GM12878 (cell line): ENCODE measurements around the gene NTRK1. TPM values are rescaled to one million over a fixed set of nuclear protein-coding genes. Genes with fewer than 3 reads are reported as not detected.

Experiments
- ATAC-seq: fragments of 200-7000 bp; cut with Tn5 transposase; 3 replicates; pipeline ENCODE4 v1.9.1; 2020; ENCODE audit warnings: mild to moderate bottlenecking, moderate library complexity
- BruUV-seq: library from RNA; stranded (reverse); fragments of 400-500 nt; replicated peaks from 2 replicates; lab custom pipeline; 2021; lab: Mats Ljungman, UMichigan
- CTCF ChIA-PET: fragments of 300-600 bp; sonication (Branson Sonifier 250); formaldehyde crosslinking; extraction: SDS; loops from one replicate; lab custom pipeline; 2021; ENCODE audit warnings: inconsistent platforms; lab: Yijun Ruan, JAX
- POLR2A ChIA-PET: fragments of 350-600 bp; formaldehyde crosslinking; extraction: SDS; loops from one replicate; lab custom pipeline; 2021; ENCODE audit warnings: inconsistent platforms; lab: Charles Lee
- RAD21 ChIA-PET: fragments of 300-600 bp; sonication (Branson Sonifier 250); formaldehyde crosslinking; loops from one replicate; lab custom pipeline; 2023; ENCODE audit warnings: antibody characterized with exemption; ENCODE audit not compliant: unreplicated experiment; lab: Charles Lee
- SMC1A ChIA-PET: fragments of 300-600 bp; sonication (Branson Sonifier 250); formaldehyde crosslinking; loops from one replicate; lab custom pipeline; 2023; ENCODE audit not compliant: unreplicated experiment, uncharacterized antibody; lab: Charles Lee
- DNase-seq: peaks from one replicate; pipeline ENCODE4 v3.0.0-alpha.2; 2011; ENCODE audit warnings: low read depth, low spot score
- FAIRE-seq: peaks from 3 replicates; lab custom pipeline; 2011; peaks lifted over from hg19 to GRCh38; lab: Jason Lieb, UNC
- H2AFZ ChIP-seq: 2 replicates; pipeline ENCODE4 v1.6.0; 2011; ENCODE audit warnings: low read depth, low read length, control low read depth; ENCODE audit not compliant: control insufficient read depth
- H3K27ac ChIP-seq: 2 replicates; pipeline ENCODE4 v1.5.1; 2011; ENCODE audit warnings: control low read depth; ENCODE audit not compliant: control insufficient read depth, insufficient read depth
- H3K27me3 ChIP-seq, 2 experiments: replicated peaks in 1 of 2; 2 replicates each; pipeline versions ENCODE4 v1.6.0 to v1.6.1; 2011; ENCODE audit warnings: low read length in 1 of 2; ENCODE audit not compliant: control insufficient read depth in 2 of 2, insufficient read depth in 2 of 2
- H3K36me3 ChIP-seq, 2 experiments: 2 replicates each; pipeline ENCODE4 v1.5.1; 2011; ENCODE audit warnings: low read length in 1 of 2; ENCODE audit not compliant: control insufficient read depth in 2 of 2, insufficient read depth in 2 of 2
- H3K4me1 ChIP-seq: 2 replicates; pipeline ENCODE4 v1.6.1; 2011; ENCODE audit warnings: mild to moderate bottlenecking, low read length, moderate library complexity, mixed read lengths; ENCODE audit not compliant: control insufficient read depth, insufficient read depth
- H3K4me2 ChIP-seq: 2 replicates; pipeline ENCODE4 v1.6.0; 2011; ENCODE audit warnings: control low read depth; ENCODE audit not compliant: control insufficient read depth, insufficient read depth
- H3K4me3 ChIP-seq: fragments of 200-600 bp; sonication (generic); 2 replicates; pipeline ENCODE4 v1.5.1; 2016
- H3K79me2 ChIP-seq: 2 replicates; pipeline ENCODE4 v1.6.0; 2011; ENCODE audit warnings: low read length; ENCODE audit not compliant: control insufficient read depth, insufficient read depth
- H3K9ac ChIP-seq: 2 replicates; pipeline ENCODE4 v1.8.0; 2011; ENCODE audit warnings: low read length, control low read depth, mixed read lengths; ENCODE audit not compliant: control insufficient read depth, insufficient read depth
- H3K9me3 ChIP-seq: replicated peaks from 3 replicates; pipeline ENCODE4 v1.5.1; 2011; ENCODE audit warnings: mild to moderate bottlenecking, low read length; ENCODE audit not compliant: control insufficient read depth, insufficient read depth
- H4K20me1 ChIP-seq: 2 replicates; pipeline ENCODE4 v1.6.0; 2011; ENCODE audit not compliant: control insufficient read depth, insufficient read depth
- NR2C1 ChIP-seq: fragments of 450-650 bp; IDR thresholded peaks from 2 replicates; pipeline ENCODE4 v1.6.1; 2017; ENCODE audit warnings: antibody characterized with exemption, mild to moderate bottlenecking, moderate library complexity
- ZBTB11 ChIP-seq: fragments of 450-650 bp; formaldehyde crosslinking; IDR thresholded peaks from 2 replicates; pipeline ENCODE4 v1.5.0; 2022; ENCODE audit warnings: mild to moderate bottlenecking, missing genetic modification characterization
- WGBS: methylation state at CpG from one replicate; pipeline ENCODE4 v1.1.6; 2016; ENCODE audit warnings: low lambda C conversion rate; ENCODE audit not compliant: insufficient replicate concordance, insufficient coverage; ENCODE audit errors: missing lambda C conversion rate; 5-methylcytosine and 5-hydroxymethylcytosine counted together
- in situ Hi-C: fragments of 300-500 bp; cut with MboI; formaldehyde crosslinking; loops from 9 replicates; pipeline ENCODE4 v1.14.3; 2018; ENCODE audit warnings: mixed read lengths
- intact Hi-C: fragments of 100-400 bp; cut with micrococcal nuclease; formaldehyde crosslinking; loops from one replicate; pipeline ENCODE4 v1.14.2; 2022; ENCODE audit not compliant: unreplicated experiment
- polyA plus RNA-seq, 11 experiments: library from polyadenylated mRNA; depleted of rRNA in 4 of 11; unstranded in 6 of 11; stranded (reverse) in 5 of 11; fragments of >200 nt; fragmentation: Nextera tagmentation in 4 of 11; fragmentation: Illumina TruSeq in 1 of 11; extraction: Ambion mirVana in 4 of 11; extraction: Trizol in 1 of 11; gene quantifications; 1 replicate in 1 of 11; 2 replicates in 10 of 11; pipeline versions ENCODE4 v1.2.1 to v1.2.3, GENCODE V29; 2011 to 2016; ENCODE audit warnings: inconsistent platforms in 2 of 11, missing spikeins in 2 of 11, low read depth in 1 of 11
- total RNA-seq, 4 experiments: library from RNA; depleted of rRNA in 3 of 4; stranded (reverse); fragments of >200 nt in 3 of 4; fragmentation: Illumina TruSeq in 1 of 4; extraction: Trizol in 1 of 4; gene quantifications; 2 replicates each; pipeline versions ENCODE4 v1.2.1 to v1.2.3, GENCODE V29; 2013 to 2021

NTRK1 gene
- total and polyA plus RNA-seq, 10 of the 15 experiments (the other 5 are each of a cell fraction or from before 2014, with no cell fraction given) = 0.10 to 0.56 (median 0.40) TPM; not detected in 7

GRCh38 chr1:156925154-156926010 lies 64.7 kb downstream of the NTRK1 start:
- CTCF ChIA-PET = interaction anchor here (0.6 to 1.6 kb wide), 4 partner anchors 8 to 145 kb away, joined by 3 to 4 read pairs (median 3); no protein-coding TSS in a partner anchor
- POLR2A ChIA-PET = no interaction called here
- intact Hi-C loops = no loop called here
- Histone ChIP-seq H3K9me3 (no peaks in the 10 kb centered on the region), H3K4me1 (no peaks in the 10 kb centered on the region), H3K36me3 (no peaks in the 10 kb centered on the region), H3K9ac (no peak overlapping the region), H4K20me1 (no peaks in the 10 kb centered on the region), H3K27ac (no peak overlapping the region), H3K27me3 (peaks cover 22 to 29% of the 10 kb centered on the region in 2 experiments), H3K4me2 (no peak overlapping the region), H3K79me2 (no peaks in the 10 kb centered on the region), H3K4me3 (no peak overlapping the region), H2AFZ (no peak overlapping the region)
- RAD21 ChIA-PET = interaction anchor here (1.5 to 2.0 kb wide), 2 partner anchors 65 to 149 kb away, joined by 4 to 5 read pairs; partner anchors contain the start of gene NTRK1
- in situ Hi-C loops = no loop called here
- ATAC-seq = no peak
- DNase-seq = no peak
- no peak for TF ChIP-seq NR2C1
- no peak for TF ChIP-seq ZBTB11
- SMC1A ChIA-PET = no interaction called here
- no TSS peak for BruUV-seq
- WGBS = 6% methylated on average over 5 of the region's 5 CpGs
- no peak for FAIRE-seq
